HG03064 (cell line): Measurements from ENCODE around the gene CLEC3B.
"Not testable (repeated sequence)": the region's sequence is repeated elsewhere in the genome, so short reads cannot be mapped to it uniquely, and the experiment has no call there.

Source experiments
- ATAC-seq: cut with Tn5 transposase; IDR thresholded peaks from one replicate; pipeline ENCODE4 v1.9.1; 2021; ENCODE audit warnings: low read depth; ENCODE audit not compliant: unreplicated experiment

Gene CLEC3B

DNA sequence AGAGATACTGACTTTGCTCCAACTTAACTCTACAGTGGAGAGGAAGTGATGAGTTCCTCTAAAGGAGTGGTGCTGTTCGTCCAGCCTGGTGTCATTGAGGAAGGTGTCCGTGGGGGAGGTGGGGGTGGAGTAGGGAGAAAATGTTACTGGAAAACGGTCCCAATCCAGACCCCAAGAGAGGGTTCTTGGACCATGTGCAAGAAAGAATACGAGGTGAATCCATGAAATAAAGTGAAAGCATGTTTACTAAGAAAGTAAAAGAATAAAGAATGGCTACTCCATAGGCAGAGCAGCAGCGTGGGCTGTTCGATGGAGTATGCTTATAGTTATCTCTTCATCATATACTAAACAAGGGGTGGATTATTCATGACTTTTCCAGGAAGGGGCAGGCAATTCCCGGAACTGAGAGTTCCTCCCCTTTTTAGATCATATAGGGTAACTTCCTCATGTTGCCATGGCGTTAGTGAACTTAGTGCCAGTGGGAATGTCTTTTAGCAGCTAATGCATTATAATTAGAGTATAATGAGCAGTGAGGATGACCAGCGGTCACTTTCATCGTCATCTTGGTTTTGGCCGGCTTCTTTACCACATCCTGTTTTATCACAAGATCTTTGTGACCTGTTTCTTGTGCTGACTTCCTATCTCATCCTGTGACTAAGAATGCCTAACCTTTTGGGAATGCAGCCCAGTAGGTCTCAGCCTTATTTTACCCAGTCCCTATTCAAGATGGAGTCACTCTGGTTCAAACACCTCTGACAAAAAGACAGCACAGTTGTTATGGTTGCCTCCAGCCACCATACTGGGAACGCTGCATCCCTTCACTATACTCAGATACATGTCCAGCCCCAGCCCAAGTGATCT, 38.6 kb downstream of the CLEC3B start:
- no peak for ATAC-seq

DNA sequence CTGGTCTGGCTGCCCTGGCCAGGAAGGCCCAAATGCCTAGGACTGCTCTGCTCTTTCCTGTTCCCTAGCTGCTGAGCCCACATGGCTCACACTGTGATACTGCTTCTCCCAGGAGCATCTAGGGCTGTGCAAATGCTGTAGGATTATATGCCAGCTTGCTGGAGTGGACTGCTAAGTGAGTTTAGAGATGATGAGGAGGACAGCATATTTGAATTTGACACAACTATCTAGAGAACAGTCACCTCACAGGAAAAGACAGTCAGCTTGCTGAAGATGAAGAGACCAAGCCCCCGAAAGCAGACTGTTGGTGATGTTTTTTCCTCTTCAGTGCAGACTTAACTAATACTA, 39.2 kb downstream of the CLEC3B start:
- ATAC-seq: no peak

DNA sequence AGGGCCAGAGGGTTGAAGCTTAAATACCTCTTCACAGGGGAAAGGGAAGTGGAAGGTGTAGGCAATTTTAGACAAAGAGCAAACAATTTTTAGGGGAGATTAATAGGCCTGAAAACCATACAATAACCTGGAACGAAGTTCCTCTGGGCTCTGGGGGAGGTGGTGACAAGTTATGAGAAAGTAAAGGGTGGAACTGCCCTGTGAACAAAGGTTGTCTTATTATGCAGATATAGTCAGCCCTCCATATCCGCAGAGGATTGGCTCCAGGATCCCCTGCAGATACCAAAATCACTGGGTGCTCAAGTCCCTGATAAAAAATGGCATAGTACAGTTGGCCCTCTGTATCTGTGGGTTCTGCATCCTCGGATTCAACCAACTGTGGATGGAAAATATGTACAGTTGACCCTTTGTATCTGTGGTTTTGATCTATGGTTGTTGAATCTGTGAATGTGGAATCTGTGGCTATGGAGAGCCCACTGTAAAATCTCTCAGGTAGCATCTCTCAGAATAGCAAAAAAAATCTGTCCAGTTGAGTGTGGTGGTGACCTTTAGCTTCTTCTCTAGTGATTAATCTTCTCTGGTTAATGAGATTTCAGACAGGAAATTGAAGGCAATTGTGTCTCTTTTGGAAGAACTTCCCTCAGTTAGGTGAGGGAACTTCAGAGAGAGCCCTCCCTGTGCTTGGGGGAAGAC, 40.2 kb downstream of the CLEC3B start:
- no peak for ATAC-seq

DNA sequence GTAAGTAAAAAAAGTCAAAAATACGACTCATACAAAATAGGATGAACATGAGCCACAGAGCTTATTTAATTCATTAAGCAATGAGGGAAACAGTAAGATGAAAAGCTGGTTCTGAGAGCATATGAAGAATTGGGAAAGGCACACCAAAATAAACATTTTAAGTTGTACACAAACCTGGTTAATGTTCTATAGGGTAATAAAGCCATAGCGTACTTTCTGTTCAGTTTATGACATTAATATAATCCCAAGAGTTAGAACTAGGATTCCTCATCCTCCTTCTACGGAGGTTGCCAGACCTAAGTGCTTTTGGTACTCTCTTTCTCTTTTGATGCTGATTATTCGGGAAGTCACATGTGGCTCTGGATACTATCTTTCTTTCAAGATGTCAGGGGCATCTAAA, 41.4 kb downstream of the CLEC3B start:
- ATAC-seq: no peak

DNA sequence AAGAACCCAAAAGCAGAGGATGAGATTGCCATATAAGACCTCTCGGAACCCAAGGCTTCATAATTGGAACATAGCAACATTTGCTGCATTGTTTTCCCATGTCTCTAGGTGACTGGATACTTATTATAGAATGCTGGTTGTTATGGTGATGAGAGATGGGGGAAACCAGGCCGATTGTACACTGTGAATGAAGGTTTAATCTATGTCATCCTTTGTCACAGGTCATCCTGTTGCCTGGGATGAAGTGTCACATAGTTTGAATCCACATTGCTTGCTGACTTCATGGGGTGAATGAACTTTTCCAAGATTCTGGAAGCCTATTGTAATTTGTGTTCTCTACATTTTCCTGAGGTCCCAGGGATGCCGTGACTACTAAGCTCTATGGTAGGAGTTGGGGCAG, 41.8 kb downstream of the CLEC3B start:
- ATAC-seq: no peak

DNA sequence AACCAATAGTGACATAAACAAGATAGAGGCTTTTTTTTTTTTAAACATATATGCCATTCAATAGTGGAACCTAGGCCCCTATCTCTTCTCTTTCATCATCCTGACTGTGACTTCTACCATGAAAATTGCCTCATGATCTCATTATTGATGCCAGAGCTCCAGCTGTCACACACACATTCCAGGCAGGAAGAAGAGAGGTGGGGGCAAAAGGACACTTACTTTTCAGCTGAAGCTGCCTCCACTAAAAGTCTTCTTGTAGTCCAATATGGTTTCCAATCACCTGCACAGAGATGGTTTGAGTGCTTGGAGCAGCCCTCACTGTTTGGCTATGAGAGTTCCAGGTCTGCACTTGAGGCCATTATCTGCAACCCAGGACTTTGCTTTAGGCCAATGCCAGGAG, 45.0 kb downstream of the CLEC3B start:
- ATAC-seq: no peak

DNA sequence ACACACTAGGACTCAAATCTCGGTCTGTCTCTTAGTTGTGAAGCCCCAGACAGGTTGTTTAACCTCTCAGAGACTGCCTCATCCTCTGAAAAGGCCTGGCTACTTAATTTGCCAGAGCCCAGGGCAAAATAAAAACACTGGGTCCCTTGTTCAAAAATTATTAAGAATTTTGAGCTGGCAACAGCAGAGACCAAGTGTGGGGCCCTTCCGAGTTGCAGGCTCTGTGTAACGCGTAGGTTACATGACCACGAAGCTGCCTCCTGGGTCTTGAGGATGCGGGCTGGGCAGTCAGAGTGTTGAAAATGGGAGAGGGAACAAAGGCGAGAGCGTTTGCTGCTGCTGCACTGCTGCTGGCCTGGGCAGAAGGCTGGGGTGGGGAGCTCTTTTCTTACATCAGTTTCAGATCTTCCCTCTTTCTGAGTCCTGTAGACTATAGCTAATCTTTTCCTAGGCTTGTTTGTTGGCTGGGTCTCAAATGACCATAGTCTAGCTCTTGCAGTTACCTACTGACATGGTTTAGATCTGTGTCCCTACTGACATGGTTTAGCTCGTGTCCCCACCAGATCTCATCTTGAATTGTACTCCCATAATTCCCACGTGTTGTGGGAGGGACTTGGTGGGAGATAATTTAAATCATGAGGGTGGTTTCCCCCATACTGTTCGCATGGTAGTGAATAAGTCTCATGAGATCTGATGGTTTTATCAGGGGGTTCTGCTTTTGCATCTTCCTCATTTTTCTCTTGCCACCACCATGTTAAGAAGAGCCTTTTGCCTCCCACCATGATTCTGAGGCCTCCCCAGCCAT, 49.9 kb downstream of the CLEC3B start:
- ATAC-seq: no peak

DNA sequence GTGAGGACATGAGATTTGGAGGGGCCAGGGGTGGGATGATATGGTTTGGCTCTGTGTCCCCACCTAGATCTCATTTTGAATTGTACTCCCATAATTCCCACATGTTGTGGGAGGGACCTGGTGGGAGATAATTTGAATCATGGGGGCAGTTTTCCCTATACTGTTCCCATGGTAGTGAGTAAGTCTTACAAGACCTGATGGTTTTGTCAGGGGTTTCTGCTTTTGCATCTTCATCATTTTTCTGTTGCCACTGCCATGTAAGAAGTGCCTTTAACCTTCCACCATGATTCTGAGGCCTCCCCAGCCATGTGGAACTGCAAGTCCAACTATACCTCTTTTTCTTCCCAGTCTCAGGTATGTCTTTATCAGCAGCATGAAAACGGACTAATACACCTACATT, 52.2 kb downstream of the CLEC3B start:
- not testable (repeated sequence) for ATAC-seq

DNA sequence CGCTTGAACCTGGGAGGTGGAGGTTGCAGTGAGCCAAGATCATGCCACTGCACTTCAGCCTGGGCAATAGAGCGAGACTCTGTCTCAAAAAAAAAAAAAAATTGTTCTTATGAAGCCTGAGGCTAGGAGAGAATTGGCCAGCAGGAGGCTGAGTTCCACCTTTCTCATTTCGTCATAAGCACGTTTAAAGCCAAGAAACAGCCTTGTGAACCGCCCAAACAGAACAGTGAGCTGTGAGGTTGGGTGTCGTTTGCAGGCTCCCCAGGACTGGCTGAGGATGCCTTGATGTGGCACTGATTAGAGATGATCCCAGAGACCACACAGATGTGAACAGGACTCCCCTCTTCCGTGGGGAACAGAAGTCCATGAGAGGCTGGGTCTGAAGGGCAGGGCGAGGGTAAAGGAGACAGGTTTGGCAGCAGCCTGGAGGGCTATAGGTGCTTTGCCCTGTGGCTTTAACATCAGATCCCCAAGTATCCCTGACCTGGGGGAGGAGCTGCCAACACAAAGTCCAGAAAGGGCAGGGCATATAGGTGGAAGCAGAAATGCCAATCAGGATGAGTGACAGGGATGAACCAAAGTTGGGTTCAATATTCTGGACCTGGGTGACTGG, 52.9 kb downstream of the CLEC3B start:
- no peak for ATAC-seq

DNA sequence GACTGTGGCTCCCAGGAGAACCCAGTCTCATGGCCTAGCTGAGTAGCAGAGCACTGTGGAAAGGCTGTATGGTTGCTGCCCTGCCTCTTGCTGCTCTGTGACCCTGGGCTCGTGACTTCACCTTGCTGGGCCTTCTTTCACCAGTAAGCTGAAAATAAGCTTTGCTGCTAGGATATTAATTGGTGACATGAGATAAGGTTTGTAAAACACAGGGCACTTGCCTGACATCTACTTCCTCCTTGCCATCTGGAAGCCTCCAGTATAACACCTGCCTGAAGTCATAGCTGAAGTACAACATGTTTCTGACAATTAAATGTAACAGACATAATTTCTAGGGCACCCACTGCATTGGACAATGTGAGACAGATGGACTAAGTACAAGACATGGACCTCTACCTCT, 53.6 kb downstream of the CLEC3B start:
- ATAC-seq: no peak

DNA sequence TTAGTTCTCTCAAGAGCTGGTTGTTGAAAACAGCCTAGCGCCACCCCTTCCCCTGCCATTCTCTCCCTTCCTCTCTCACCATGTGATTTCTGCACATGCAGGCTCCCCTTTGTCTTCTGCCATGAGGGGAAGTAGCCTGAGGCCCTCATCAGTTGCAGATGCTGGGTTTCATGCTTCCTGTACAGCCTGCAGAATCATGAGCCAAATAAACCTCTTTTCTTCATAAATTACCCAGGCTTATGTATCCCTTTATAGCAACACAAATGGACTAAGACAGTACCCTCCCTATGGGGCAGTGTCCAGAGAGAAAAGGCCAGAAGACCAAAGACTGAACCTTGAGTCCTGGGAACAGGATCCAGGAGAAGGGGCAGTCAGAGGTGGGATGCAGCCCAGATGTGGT, 54.7 kb downstream of the CLEC3B start:
- no peak for ATAC-seq

DNA sequence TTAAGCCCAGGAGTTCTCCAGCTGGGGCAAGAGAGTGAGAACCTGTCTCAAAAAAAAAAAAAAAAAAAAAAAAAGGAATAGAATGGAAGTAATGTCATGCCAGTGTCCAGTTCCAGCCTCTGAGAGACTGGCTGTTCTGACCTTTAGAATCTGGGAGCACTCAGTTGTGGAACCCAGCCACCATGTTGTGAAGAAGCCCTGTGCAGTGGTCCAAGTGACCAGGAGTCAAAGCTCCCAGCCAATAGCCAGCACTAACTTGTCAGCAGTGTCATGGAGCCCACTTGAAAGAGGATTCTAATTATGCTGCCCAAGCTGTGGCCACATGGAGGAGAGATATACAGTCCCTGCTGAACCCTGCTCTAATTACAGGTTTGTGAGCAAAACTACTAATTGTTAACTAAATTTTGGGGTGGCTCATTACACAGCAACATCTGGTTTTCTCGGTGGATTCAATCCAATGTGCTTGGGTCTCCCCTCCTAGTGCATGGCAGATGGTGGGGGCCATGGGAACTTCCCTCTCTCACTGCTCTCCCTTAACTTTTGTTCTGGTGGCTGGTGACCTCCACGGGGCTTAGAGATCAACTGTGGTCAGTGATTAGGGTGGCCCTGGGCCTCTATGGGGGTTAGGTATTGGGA, 55.5 kb downstream of the CLEC3B start:
- ATAC-seq: no peak

DNA sequence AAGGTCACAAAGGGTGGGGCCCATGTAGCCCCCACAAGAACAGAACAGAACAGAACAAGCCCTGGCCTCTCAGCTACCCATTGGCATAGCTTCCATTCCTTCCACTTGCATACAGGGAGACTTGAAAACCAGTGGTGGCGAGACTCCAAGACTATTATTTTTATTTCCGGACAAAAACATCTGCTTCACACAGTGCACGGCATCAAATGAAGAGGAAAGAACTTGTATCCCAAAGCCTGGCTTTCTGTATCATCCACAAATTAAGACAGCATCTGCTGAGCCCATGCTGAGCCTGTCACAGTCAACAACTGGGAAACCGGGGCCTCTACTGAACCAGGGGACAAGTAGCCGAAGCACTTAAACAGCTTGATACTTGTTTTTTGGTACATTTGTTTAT, 56.0 kb downstream of the CLEC3B start:
- no peak for ATAC-seq

DNA sequence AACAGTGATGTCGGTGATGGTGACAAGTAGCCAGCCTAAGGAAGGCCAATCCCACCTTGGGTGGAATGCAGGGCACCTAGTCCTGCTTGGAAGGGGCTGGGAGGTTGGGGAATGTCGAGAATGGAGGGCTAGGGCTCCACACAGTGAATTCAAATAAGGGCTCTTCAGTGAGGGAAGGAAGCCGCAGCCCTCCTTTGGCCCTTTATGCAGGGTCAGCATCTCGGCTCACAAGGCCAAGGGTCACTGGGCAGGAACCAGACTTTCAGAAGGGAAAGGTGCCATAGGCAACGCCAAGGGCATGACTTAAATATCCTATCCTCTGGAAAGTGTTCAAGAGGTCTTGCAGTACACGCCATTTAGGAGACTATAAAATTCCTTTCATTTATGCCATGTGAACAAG, 56.9 kb downstream of the CLEC3B start:
- no peak for ATAC-seq

DNA sequence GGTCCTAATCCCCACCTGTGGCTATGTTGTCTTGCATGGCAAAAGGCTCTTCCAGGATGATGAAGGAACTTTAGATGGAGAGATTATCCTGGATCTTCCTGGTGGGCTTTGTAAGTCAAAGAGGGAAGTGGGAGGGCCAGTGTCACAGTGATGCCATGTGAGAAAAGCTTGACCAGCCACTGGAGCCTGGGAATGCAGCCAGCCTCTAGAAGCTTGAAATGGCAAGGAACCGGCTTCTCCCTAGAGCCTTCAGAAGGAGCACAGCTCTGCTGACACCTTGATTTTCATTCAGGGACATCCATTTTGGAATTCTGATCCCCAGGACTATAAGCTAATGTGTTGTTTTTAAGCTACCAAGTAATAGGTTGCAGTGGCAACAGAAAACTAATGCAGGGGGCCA, 58.3 kb downstream of the CLEC3B start:
- ATAC-seq: no peak

DNA sequence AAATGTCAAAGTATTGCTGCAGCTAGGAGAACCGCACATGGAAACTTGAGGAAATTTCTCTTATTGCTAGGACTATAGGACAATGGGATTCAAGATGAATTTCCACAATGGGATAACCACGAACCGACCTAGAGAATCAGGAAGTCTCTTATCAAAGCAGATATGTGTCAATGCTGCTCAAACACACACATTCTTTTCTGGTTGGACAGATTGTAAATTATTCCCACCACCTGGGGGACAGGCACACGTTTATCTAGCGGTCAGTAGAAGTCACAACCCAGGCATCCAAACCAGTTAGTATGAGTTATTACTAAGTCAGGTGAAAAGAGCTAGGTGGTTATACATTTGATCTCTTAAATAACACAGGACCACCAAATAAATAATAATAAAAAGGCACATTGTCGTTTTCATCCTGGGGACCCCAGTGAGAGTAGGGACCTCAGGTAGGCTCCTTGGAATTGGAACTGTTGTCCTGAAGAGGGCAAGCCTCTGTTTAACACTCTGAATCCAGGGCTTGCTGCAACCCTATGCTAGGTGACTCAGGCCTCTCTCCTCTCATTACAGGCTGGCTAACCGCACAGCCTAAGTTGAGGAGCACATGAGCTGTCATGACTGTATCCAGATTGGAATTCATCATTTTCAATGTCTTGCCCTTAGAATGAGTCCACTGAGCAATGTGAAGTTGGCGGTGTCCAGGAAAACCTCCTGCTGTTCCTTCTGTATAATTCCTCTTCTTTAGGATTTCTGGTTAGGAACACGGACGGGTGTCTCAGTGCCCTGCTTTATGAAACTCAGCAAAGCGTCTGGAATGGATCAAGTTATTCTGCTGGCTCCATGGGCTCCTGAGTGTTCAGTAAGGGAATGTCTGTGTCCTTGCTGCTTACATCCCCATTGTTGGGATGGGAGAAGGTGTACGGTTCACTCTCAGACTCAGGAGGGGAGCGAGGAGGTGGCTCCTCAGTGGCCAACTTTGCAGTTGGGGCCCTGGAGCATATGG, 59.0 kb downstream of the CLEC3B start:
- ATAC-seq: no peak
